Measurements from ENCODE around the gene HCN2. TPM values are rescaled to one million over a fixed set of nuclear protein-coding genes. Genes with fewer than 3 reads are reported as not detected.

The HCN2 gene
- total RNA-seq, 2 donors from 2014 or later, result 0.26 TPM; not detected in 1

DNA sequence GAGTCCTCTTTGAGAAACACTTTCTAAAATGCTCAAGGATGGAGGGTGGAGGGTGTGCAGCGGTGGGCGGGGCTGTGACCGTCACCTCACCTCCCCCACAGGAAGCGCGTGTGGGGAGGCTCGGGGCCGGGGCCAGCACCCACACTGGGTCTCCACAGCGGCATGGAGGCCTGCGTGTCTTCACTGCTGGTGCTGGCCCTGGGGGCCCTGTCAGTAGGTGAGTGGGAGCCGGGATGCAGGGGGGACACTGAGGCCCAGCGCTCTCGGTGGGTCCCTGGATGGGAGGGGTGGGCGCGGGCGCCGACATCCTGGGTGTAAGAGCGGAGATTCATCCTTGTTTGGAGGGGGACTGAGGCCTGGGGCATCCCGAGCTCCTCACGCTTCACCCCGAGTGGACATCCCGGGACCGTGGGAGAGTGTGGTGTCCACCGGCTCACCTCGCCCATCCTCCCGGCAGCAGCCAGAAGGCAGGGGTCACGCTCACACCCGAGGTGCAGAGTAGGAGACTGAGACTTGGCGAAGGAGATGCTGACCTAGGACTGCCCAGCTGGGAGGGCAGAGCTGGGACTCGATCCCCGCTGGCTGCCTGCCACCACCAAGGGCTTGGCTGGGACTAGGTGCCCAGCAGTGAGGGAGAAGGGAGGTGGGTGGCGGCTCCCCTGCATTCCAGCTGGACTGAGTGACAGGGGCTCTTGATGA lies 45.6 kb upstream of the HCN2 start, which contains the start of gene GZMM:
TSS of gene GZMM (plus strand) at position 144 of the 699 bp plus-strand sequence. CDS start at position 163, 19 bp downstream.
- Histone ChIP-seq H3K36me3 (replicated peaks in 1 of 2; ENCODE audit: insufficient read depth in 1 of 2, low read depth in 2 of 2) (peaks cover 0 to 3% of the 10 kb centered on the region in 2 donors), H3K4me1 (no peaks in the 10 kb centered on the region), H3K9me3 (no peaks in the 10 kb centered on the region), H3K4me3 (no peak within 1 kb of the TSS), H3K27ac (no peak within 1 kb of the TSS), H3K27me3 (no peaks in the 10 kb centered on the region)
- TF ChIP-seq POLR2A (IDR thresholded peaks at IDR 0.05), result peak in 1 of 3 donors; percentile 6
- TF ChIP-seq, protein P1, sequence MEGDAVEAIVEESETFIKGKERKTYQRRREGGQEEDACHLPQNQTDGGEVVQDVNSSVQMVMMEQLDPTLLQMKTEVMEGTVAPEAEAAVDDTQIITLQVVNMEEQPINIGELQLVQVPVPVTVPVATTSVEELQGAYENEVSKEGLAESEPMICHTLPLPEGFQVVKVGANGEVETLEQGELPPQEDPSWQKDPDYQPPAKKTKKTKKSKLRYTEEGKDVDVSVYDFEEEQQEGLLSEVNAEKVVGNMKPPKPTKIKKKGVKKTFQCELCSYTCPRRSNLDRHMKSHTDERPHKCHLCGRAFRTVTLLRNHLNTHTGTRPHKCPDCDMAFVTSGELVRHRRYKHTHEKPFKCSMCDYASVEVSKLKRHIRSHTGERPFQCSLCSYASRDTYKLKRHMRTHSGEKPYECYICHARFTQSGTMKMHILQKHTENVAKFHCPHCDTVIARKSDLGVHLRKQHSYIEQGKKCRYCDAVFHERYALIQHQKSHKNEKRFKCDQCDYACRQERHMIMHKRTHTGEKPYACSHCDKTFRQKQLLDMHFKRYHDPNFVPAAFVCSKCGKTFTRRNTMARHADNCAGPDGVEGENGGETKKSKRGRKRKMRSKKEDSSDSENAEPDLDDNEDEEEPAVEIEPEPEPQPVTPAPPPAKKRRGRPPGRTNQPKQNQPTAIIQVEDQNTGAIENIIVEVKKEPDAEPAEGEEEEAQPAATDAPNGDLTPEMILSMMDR (IDR thresholded peaks at IDR 0.05), result no peak
- intact Hi-C loops (cut with DNase I), result no loop called here
- ATAC-seq, result no peak
- no peak for DNase-seq
- 46 to 56% methylated on average over 5 to 29 of the region's 31 CpGs for WGBS, 2 donors

DNA sequence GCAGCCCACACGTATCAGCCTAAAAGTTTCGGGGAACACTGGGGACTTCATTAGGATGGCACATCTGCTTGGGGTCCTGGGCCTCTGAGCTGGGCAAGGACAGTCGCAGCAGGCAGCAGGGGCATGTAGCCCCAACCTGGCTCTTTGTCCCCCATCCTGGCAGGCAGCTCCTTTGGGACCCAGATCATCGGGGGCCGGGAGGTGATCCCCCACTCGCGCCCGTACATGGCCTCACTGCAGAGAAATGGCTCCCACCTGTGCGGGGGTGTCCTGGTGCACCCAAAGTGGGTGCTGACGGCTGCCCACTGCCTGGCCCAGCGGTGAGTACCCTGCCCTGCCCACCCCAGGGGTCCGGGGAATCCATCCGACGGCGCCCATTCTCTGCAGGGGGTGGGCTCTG lies 42.6 kb upstream of the HCN2 start:
- TF ChIP-seq, protein P1 (IDR thresholded peaks at IDR 0.05), result no peak
- no peak for TF ChIP-seq POLR2A (IDR thresholded peaks at IDR 0.05)
- Histone ChIP-seq H3K4me3 (no peak overlapping the region), H3K4me1 (peaks cover 3% of the 10 kb centered on the region), H3K27me3 (peaks cover 0 to 4% of the 10 kb centered on the region in 2 donors), H3K36me3 (replicated peaks in 1 of 2; ENCODE audit: insufficient read depth in 1 of 2, low read depth in 2 of 2) (no peaks in the 10 kb centered on the region), H3K27ac (no peak overlapping the region), H3K9me3 (no peaks in the 10 kb centered on the region)
- ATAC-seq (no peak), DNase-seq (no peak)
- 54 to 65% methylated on average over 3 to 7 of the region's 15 CpGs for WGBS, 2 donors
- intact Hi-C loops (cut with DNase I), result no loop called here

DNA sequence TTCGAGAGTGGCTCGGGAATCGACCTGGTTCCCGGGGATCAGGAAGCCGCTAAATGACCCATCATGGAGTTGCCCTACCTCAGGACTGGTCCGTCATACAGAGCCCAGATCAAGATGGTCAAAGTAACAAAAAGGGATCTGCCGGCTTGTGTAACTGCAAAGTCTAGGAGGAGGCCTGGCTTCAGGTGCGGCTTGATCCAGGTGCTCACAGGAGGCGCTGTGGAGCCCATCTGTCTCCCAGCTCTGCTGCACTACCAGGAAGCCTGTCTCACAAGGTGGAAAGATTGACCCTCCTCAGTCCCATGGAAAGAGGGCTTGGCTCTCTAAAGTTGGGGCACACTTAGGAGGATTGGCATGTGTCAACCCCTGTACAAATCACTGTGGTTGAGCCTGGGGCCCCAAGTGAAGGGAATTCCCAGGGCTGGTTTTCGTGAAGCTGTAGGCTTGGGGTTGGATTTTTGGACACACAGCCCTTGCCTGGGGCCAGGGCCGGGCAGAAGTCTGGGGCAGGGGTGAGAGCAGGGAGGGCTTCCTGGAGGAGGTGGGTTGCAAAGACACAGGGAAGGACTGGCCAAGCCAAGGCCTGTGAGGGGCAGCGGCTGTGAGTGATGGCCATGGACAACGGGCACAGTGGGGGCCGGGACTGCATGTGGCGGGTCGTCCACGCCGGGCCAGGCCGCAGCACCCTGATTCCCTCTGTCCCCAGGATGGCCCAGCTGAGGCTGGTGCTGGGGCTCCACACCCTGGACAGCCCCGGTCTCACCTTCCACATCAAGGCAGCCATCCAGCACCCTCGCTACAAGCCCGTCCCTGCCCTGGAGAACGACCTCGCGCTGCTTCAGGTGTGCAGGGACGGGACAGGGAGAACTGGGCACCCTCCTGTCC lies 41.6 kb upstream of the HCN2 start:
- no peak overlapping the region for H3K4me3 ChIP-seq
- TF ChIP-seq POLR2A (IDR thresholded peaks at IDR 0.05), result no peak
- TF ChIP-seq, protein P1 (IDR thresholded peaks at IDR 0.05), result no peak
- H3K9me3 ChIP-seq, result no peaks in the 10 kb centered on the region
- DNase-seq, result no peak
- no peak for ATAC-seq
- peaks cover 0 to 4% of the 10 kb centered on the region in 2 donors for H3K27me3 ChIP-seq
- 68 to 80% methylated on average over 10 to 25 of the region's 26 CpGs for WGBS, 2 donors
- intact Hi-C loops (cut with DNase I), result no loop called here
- H3K36me3 ChIP-seq (replicated peaks in 1 of 2; ENCODE audit: insufficient read depth in 1 of 2, low read depth in 2 of 2), result no peaks in the 10 kb centered on the region
- H3K4me1 ChIP-seq, result peaks cover 3% of the 10 kb centered on the region
- H3K27ac ChIP-seq, result no peak overlapping the region

DNA sequence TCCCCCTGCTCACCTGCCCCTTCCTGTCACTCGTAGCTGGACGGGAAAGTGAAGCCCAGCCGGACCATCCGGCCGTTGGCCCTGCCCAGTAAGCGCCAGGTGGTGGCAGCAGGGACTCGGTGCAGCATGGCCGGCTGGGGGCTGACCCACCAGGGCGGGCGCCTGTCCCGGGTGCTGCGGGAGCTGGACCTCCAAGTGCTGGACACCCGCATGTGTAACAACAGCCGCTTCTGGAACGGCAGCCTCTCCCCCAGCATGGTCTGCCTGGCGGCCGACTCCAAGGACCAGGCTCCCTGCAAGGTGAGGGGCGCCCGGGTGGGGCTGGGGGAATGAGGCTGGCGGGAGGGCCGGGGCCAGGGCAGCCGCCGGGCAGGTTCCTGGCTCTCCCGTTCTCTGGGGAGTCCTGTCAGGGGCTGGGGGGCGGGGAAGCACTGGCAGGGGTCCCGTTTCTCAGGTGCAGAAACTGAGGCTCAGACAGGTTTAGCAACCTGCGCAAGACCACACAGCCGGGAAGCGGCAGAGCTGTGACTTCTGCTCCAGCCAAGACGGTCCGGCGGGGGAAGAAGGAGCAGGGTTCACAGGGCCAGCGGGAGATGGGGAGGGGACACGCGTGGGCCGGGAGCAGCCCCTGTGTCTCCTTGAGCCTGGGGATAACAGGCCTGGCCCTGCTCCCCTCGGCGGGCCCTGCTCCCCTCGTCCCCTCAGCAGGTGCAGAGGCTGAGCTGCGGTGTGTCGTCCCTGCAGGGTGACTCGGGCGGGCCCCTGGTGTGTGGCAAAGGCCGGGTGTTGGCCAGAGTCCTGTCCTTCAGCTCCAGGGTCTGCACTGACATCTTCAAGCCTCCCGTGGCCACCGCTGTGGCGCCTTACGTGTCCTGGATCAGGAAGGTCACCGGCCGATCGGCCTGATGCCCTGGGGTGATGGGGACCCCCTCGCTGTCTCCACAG lies 40.5 kb upstream of the HCN2 start:
- TF ChIP-seq POLR2A (IDR thresholded peaks at IDR 0.05), result no peak
- TF ChIP-seq, protein P1 (IDR thresholded peaks at IDR 0.05), result no peak
- Histone ChIP-seq H3K27me3 (peaks cover 0 to 4% of the 10 kb centered on the region in 2 donors), H3K4me1 (peaks cover 3% of the 10 kb centered on the region), H3K27ac (no peak overlapping the region), H3K4me3 (no peak overlapping the region), H3K9me3 (no peaks in the 10 kb centered on the region), H3K36me3 (replicated peaks in 1 of 2; ENCODE audit: insufficient read depth in 1 of 2, low read depth in 2 of 2) (no peaks in the 10 kb centered on the region)
- DNase-seq, result no peak
- ATAC-seq, result no peak
- intact Hi-C loops (cut with DNase I), result no loop called here
- 62 to 77% methylated on average over 14 to 40 of the region's 52 CpGs for WGBS, 2 donors

Measured in body of pancreas (tissue), 4 donors.